Esophagus squamous epithelium (tissue), 4 donors: ENCODE data around the gene GALNT17.

ENCODE experiments used
- POLR2A ChIP-seq, 4 donors: fragments of 450-650 bp; IDR thresholded peaks; one replicate each; pipeline ENCODE4 v1.6.1; 2017; ENCODE audit warnings: antibody characterized with exemption in 4 of 4, mild to moderate bottlenecking in 4 of 4, moderate library complexity in 3 of 4
- TF ChIP-seq, protein P1 (sequence below), 6 experiments: fragments of 450-650 bp in 4 of 6; fragments of 200-600 bp in 2 of 6; sonication (generic) in 2 of 6; IDR thresholded peaks; one replicate each; pipeline ENCODE4 v1.5.1; 2016 to 2019; ENCODE audit warnings: antibody characterized with exemption in 6 of 6, mild to moderate bottlenecking in 4 of 6, moderate library complexity in 4 of 6

DNA sequence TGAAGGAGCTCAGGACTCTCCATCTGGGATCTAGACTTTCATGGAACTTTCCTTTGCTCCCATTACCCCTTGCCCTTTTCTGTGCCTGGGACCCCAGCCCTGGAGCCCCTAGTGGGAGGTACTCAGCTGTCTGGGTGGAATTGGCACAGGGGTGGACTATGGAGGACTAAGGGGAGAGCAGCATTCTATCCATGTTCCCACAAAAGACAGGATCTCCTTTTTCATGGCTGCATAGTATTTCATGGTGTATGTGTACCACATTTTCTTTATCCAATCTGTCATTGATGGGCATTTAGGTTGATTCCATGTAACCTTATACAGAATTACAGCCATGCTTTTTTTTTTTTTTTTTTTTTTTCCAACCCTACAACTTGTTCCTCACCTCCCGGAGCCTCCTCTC, 89.1 kb downstream of the GALNT17 start:
- TF ChIP-seq, protein P1, sequence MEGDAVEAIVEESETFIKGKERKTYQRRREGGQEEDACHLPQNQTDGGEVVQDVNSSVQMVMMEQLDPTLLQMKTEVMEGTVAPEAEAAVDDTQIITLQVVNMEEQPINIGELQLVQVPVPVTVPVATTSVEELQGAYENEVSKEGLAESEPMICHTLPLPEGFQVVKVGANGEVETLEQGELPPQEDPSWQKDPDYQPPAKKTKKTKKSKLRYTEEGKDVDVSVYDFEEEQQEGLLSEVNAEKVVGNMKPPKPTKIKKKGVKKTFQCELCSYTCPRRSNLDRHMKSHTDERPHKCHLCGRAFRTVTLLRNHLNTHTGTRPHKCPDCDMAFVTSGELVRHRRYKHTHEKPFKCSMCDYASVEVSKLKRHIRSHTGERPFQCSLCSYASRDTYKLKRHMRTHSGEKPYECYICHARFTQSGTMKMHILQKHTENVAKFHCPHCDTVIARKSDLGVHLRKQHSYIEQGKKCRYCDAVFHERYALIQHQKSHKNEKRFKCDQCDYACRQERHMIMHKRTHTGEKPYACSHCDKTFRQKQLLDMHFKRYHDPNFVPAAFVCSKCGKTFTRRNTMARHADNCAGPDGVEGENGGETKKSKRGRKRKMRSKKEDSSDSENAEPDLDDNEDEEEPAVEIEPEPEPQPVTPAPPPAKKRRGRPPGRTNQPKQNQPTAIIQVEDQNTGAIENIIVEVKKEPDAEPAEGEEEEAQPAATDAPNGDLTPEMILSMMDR (IDR thresholded peaks at IDR 0.05) = no peak
- TF ChIP-seq POLR2A (IDR thresholded peaks at IDR 0.05) = no peak
